HG02588 (cell line): ENCODE data around the gene COQ4.
"Not testable (repeated sequence)": the region's sequence is repeated elsewhere in the genome, so short reads cannot be mapped to it uniquely, and the experiment has no call there.

Experiments
- ATAC-seq: cut with Tn5 transposase; IDR thresholded peaks from one replicate; pipeline ENCODE4 v1.9.1; 2021; ENCODE audit warnings: mild to moderate bottlenecking, moderate library complexity; ENCODE audit not compliant: unreplicated experiment

COQ4 gene

DNA sequence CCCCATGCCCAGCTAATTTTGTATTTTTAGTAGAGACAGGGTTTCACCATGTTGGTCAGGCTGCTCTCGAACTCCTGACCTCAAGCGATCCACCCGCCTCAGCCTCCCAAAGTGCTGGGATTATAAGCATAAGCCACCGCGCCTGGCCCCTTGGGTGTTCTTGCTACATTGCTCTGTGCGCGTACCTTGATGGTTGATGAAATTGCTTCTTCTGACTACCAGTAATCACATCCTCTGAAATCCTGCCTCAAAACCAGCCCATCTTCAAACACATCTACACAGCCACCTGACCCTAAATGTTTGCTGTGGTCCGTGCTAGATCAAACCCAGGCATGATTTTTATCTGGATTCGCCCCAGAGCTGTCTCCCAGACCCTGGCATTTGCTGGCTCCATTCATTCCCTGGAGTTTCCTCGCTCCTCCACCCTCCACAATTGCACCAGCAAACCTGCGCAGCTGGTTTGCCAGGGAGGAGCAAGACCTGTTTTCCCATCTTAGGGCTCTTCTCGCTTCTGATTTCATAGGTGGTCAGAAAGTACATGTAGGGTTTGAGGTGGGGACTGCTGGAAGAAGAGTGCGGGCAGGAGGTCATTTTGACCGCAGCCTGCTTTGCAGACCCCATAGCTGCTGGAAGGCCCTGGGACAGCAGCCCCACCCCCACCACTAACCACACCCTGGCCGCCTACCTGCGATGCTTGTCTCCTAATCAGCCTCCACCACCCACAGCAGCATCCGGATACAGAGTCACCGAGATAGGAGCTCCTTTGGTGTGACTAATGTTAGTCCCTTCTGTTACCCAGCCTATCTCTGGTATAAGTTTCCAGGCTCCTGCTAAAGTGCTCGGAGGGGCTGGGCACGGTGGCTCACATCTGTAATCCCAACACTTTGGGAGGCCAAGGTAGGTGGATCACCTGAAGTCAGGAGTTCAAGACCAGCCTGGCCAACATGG, 23.8 kb upstream of the COQ4 start:
- ATAC-seq = no peak

- ATAC-seq = no peak
These were observed 18.3 kb upstream of the COQ4 start for GRCh38 chr9:128304136-128304970.

- no peak for ATAC-seq
These were observed 17.7 kb upstream of the COQ4 start for GRCh38 chr9:128304971-128305288.

- no peak for ATAC-seq
These were observed 13.1 kb upstream of the COQ4 start for GRCh38 chr9:128309551-128309950.

DNA sequence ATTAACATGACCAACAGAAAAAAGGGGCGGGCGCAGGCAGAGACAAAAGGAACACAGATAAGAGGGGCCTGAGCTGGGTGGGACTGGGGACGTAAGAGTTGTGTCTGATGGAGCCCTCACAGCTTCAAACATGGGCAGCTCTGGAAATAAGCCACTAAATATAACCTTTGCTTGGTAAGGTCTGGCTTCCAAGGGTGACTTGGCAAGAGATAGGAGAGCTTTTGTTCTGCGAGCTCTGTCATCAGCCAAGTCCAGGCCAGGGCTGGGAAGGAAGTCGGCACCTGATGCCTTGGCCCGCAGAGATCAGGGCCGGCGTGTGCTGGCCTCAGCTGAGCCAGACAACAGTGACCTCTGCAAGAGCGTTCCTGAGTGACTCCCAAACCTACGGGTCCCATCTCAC, 12.2 kb upstream of the COQ4 start:
- no peak for ATAC-seq

DNA sequence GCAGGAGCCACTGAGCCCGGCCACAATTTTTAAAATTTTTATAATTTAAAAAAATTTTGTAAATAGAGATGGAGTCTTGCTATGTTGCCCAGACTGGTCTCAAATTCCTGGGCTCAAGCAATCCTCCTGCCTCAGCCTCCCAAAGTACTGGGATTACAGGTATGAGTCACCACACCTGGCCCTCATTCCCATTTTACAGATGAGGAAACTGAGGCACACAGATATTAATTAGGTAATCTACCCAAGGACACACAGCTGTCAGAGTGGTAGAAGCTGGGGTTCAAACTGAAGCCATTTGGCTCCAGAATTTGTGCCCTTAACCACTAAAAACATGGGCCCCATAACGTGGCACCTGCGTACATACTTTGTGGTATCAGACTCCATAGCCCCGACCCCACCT, 7.9 kb upstream of the COQ4 start:
- no peak for ATAC-seq

DNA sequence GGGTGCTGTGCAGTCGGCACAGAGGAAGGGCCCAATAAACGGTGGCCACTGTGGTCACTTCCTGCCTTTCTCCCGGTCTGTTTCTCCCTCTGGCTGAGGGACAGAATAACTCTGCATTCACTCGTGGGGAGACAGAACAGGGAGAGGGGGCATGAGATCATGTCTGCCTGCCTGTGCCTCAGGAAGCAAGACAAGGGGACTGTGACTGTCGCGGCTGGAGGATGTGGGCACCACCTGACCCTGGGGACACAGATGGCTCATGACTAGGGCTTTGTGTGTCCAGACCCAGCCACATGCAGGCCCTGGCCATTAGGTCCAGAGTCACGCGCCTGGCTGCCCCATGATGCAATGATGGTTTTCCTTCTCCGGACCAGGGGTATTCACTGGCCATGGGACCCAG, 6.2 kb upstream of the COQ4 start:
- ATAC-seq = no peak

- ATAC-seq = no peak
These were observed 5.0 kb upstream of the COQ4 start for GRCh38 chr9:128317629-128318028.

GRCh38 chr9:128321343-128321742, 1.3 kb upstream of the COQ4 start:
- no peak for ATAC-seq

GRCh38 chr9:128321879-128322403, 698 bp upstream of the COQ4 start:
- peak; percentile 6 for ATAC-seq

DNA sequence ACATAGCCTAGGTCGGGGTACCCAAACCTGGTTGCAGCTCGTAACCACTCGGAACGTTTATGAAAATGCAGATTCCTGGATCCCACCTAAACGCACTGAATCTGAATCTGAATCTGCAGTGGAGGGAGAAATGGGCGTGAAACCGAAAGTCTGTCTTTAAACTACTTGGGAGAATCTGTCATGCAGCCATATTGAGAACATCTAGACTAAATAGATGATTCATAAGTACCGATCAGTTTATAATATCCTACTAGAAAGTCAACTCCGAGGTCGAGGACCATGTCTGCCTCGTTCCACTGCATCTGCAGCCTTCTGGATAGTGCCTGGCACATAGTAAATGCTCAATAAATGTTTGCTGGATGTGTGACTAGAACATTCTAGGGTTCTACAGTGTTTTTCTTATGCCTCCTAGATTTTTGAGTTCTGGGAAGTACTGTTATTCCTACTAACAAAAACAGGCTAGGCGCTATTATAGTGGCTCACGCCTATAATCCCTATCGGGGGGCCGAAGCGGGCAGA, 632 bp downstream of the COQ4 start:
- no peak for ATAC-seq

GRCh38 chr9:128323791-128324190, 1.2 kb downstream of the COQ4 start:
- ATAC-seq = no peak

DNA sequence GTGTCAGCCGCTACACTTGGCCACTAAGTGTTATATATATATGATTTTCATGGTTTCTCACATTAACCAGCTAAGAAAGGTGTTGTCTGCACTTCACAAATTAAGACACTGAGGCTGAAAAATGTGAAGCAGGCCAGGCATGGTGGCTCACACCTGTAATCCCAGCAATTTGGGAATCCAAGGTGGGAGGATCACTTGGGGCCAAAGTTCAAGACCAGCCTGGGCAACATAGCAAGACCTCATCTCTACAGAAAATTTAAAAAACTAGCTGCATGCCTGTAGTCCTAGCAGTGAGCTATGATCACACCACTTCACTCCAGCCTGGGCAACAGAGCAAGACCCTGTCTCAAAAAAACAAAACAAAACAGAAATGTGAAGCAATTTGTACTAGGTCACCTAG, 1.8 kb downstream of the COQ4 start:
- ATAC-seq = no peak

DNA sequence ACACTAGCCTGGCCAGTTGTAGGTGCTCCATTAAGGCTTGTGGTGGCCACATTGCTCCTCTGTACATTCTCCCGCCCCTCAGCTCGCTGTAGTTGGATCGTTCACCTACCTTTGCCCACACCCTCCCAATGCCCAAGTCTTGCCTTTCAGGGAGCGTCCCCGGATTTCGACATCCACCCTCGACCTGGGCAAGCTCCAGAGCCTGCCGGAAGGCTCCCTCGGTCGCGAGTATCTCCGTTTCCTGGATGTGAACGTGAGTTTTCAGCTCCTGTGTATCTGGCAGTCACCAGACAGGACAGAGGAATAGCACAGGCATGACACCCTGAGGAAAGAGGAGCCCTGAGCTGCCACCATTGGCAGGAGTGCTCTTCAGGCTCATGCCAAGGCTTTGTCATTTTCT, 3.0 kb downstream of the COQ4 start:
- ATAC-seq = no peak

- no peak for ATAC-seq
These were observed 10.8 kb downstream of the COQ4 start for GRCh38 chr9:128333451-128333869.

DNA sequence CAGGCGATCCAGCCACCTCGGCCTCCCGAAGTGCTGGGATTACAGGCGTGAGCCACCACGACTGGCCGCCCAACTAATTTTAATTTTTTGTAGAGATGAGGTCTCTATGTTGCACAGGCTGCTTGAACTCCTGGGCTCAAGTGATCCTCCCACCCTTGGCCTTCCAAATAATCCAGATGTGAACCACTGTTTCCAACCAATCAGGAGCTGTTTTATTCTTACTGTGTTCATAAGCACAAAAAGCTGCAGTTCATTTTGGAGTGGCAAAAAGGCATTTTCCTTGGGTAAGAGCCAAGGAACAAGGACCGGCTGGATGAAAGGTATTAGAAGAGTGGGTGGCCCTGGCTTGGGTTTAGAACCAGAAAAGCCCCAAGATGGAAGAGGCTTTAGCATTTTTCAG, 12.5 kb downstream of the COQ4 start:
- ATAC-seq = no peak

- ATAC-seq = no peak
These were observed 13.3 kb downstream of the COQ4 start for GRCh38 chr9:128335914-128336313.

DNA sequence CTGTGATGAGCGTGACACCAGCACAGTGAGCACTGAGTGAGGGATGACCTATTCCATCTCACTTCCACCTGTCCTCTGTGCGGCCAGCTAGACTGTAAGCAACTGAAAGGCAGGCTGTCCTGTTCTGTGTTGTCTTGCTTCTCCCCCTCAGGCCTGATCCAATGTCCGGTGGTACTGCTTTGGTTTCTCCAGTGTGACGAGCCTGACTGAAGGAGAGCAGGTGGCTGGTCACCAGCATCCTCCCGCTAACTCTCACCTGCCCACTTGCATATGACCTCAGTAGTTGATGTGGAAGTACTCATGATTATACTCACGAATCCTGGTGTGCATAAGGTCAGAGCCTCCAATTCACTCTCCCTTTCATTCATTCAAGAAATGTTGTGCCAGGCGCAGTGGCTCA, 15.3 kb downstream of the COQ4 start:
- ATAC-seq = no peak

DNA sequence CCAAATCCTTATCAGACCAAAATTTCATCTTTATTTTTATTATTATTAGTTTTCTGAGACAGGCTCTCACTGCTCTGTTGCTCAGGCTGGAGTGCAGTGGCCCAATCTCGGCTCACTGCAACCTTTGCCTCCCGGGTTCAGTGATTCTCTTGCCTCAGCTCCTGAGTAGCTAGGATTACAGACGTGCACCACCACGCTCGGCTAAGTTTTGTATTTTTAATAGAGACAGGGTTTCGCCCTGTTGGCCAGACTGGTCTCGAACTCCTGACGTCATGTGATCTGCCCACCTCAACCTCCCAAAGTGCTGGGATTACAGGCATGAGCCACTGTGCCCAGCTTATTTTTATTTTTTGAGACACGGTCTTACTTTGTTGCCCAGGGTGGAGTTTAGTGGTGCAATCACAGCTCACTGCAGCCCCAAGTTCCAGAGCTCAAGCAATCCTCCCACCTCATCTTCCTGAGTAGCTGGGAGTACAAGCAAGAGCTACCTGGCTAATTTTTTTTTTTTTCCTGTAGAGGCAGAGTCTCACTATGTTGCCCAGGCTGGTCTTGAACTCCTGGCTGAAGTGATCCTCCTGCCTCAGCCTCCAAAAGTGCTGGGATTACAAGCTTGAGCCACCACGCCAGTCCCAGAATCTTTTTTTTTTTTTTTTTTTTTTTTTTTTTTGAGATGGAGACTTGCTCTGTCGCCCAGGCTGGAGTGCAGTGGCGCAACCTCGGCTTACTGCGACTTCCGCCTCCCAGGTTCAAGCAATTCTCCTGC, 16.4 kb downstream of the COQ4 start:
- ATAC-seq = not testable (repeated sequence)

- ATAC-seq = peak; percentile 82
These were observed 17.4 kb downstream of the COQ4 start, which contains the start of gene SLC27A4 for GRCh38 chr9:128339761-128340690. Gene SLC27A4 (plus strand): TSS chr9:128340527. CDS start chr9:128343133, 2,606 bp downstream.
